Hematopoietic multipotent progenitor cell treated with erythropoietin and hydrocortisone succinate and interleukin-3 and kit ligand, for 8 days (in vitro differentiated cells): ENCODE measurements around the gene APOH.

Experiments used
- DNase-seq: peaks from one replicate; pipeline ENCODE4 v3.0.0-alpha.2; 2015

The APOH gene

DNA sequence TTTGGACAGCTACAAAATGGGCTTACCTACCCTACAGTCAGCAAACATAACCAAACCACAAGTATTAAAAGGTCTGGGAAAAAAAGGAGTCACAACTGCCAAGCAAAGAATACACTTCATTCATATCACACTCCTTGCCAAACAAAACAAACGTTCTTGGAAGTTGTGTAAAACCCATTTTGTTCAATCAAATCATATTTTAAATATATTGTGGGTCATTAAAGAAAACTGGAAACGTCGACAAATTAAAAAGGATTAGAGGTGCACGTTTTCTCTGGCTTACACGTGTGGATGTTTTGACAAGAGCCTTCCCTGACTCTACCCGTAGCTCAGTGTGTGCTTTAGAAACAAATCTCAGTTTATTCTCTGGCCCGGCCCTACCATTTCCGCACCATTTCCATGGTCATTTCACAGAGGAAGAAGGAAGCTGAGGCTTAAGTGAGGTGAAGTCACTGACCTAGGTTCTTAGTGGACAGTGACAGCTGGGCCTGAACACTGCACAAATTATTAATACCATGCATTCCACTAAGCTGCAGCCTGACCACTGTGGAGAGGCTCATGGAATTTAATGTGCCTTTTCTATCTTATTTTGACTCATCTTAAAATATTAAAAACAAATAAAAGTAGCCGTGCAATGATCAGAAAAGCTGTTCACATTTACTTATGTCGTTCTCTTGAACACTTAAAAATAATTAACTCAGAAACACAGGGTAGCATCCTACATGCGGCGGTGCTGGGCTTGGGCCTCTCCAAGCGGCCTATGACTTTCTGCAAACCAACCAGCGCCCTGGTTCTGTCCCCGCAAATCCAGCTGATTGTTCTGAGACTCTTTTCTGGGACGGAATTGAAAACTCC lies 38.2 kb downstream of the APOH start:
- no peak for DNase-seq

DNA sequence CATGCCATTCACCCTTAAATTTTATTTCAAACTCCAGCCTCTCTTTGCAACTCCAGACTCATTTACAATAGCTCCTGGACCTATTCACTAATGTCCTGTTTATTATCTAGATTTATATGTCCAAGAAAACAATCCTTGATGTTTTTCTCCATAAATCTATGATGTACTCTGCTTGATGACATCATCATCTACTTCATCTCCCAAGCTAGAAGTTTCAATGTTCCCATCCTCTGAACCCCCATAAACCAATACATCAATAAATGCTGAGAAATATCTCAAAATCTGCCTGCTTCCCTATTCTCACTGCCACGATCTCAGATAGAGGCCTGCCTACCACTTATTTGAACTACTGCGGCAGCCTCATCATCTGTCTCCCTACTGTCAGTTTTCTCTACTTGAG lies 41.5 kb downstream of the APOH start:
- DNase-seq = no peak

DNA sequence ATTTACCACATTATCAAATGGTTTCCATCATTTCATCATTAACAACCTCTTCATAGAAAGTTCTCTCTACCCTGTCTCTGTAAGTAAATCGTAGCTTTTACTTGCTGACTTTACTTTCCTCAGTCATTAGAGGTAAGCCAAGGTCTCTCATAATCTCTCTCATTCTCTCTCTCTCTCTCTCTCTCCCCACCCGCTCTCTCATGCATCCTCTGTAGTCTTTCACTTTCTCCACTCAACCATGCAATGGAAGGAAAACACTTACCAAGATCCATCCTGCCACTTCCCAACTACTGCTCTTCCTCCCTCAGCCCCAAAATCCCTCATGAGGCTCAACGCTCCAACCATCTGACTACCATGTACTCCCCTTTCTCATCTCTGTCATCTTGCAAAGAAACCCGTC lies 43.4 kb downstream of the APOH start:
- no peak for DNase-seq

DNA sequence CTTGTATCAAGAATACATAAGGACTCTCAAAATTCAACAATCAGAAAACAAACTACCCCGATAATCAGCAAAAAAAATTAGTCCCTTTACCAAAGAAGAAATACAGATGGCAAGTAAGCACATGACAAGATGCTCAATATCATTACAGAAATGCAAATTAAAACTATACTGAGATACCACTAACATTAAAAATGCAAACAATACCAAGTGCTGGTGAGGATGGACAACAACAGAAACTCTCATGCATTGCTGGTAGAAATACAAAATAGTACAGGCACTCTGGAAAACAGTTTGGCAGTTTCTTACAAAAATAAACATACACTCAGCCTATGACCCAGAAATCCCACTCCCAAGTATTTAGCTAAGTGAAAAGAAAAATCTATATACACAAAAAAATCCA lies 44.8 kb downstream of the APOH start:
- no peak for DNase-seq

DNA sequence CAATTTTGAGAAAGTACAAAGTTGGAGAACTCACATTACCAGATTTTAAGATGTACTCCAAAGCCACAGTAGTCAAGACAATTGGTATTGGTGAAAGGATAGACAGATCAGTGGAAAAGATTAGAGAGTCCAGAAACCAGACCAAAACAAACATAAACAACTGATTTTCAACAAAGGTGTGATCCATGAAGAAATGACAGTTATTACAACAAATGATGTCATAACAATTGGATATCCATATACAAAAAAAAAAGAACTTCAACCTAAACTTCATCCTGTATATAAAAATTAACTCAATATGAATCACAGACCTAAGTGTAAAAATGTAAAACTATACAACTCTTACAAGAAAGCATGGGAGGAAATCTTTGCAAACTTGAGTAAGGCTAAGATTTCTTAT lies 45.7 kb downstream of the APOH start:
- DNase-seq = no peak

DNA sequence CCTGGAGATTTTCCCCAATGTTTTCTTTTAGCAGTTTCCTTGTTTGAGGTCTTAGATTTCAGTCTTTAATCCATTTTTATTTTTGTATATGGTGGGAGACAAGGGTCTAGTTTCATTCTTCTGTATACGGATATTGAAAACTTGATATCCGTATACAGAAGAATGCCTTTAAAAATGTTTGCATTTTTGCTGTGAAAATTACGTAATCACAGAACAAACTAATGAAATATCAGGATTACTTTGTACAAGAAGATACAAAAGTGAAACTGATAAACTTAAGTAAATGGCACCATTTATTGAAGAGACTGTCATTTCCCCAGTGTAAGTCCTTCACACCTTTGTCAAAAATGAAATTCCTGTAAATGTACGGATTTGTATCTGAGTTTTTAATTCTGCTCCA lies 50.6 kb downstream of the APOH start:
- DNase-seq = no peak

DNA sequence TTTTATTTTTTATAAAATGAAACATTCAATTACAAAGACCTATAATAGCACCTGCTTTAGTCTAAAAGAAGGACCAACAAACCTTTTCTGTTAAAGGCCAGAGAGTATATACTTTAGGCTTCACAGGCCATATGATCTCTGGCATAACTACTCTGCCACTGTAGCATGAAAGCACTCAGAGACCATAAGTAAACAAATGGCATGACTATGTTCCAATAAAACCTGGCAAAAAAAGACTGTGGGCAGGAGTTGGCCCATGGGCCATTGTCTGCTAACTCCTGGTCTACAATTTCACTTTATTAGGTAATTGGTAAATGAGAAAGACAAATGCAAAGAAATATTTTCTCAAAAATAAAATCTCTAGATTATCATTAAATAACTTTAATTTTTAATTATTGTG lies 52.2 kb downstream of the APOH start:
- DNase-seq = no peak

DNA sequence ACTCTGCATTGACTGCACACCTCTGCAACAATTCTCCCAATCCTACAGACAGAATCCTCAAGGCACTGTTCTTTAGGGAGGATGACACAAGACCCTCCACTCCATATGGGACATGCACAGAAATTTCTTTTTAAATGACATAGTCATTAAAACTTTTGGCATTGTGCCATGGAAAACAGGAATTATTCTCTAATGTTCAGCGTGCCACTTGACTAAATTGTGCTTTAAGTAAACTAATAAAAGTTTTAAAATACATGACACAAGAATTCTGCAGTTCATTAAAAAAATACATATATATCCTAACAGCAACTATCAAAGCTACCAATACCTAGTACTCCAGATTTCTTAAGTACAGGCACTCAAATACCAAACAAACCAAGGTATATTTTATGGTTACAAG lies 53.3 kb downstream of the APOH start:
- DNase-seq = no peak

DNA sequence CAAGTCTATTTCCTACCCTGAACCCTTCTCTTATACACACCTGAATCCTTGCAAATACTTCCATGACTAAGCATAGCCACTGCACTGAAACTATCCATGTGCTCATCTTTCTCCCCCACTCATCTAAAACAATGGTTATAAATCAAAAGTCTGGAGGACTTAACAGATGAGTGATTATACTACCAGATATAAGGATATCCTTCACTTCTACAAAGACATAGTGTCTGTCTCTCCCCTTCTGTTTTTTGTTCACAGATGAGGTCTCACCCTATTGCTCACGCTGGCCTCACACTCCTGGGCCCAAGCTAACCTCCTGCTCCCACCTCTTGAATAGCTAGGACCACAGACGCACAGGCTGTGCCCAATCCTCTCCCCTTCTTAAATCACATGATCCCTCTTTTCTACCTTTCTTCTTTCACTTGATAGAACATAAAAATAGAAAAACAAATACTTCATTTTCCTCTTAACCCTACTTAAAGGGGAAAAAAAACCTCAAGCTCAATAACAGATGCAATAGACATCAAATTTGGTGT lies 56.5 kb downstream of the APOH start:
- no peak for DNase-seq

DNA sequence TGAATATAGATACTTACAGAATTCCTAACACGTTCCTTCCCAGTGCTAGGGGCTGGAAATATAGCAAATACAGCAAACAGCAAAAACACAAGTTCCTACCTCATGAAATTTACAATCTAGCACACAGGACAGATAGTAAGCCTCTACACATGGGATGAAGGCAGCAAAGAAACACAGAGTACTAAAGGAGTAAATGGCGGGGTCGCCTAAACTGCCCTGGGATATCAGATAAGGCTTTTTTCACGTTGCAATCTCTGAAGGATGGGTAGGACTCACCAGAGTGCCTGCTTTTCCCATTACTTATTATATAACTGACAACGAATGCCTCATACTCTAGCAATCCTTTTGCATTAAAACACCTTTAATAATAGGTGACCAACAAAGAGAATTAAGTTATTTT lies 57.1 kb downstream of the APOH start:
- no peak for DNase-seq

DNA sequence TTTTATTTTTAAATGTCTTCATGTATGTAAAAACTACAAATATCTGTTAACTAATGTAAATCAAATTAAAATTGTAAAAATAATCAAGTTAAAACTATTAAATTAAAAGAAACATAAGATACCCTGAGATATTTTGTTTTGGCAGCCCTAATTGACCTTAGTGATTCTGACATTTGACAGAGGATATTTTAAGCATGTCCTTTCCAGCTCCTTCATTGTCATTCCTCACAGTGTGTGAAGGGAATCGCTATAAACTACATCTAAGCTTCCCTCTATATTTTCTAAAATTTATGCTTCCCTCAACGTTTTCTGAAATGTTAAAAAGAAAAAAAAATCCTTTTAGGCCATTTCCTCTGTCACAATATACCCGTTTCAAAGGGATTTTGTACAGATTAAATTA lies 57.5 kb downstream of the APOH start:
- DNase-seq = no peak

DNA sequence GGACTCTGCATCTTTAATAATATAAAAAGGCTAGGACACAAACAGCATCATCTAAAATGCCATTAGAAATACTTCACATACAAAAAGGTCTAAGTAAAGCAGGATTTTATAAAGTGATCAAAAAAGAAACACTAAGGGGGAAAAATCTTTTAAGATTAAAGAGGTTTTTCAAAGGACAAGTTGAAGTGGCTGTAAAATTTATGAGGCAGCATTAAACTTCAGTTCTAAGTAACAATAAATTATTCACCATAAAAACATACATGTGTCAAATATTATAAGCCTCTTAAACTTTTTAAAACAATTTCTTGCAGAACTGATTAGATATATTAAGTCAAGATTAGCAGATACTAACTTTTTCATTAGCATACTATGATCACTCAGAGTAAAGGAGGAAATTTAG lies 58.0 kb downstream of the APOH start:
- DNase-seq = no peak

DNA sequence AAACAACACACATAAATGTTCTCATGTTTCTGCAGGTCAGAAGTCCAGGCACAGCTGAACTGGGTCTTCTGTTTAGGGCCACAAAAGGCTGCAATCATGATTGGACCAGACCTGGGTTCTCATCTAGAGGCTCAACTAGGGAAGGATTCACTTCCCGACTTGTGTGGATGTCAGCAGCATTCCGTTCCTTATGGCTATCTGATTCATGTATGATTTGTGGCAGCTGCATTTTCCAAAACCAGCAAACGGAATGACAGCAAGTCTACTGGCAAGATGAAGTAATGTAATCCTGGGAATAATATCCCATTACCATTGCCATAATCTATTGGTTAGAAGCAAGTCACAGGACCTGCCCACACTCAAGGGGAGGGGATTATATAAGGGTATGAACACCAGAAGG lies 59.4 kb downstream of the APOH start:
- no peak for DNase-seq

DNA sequence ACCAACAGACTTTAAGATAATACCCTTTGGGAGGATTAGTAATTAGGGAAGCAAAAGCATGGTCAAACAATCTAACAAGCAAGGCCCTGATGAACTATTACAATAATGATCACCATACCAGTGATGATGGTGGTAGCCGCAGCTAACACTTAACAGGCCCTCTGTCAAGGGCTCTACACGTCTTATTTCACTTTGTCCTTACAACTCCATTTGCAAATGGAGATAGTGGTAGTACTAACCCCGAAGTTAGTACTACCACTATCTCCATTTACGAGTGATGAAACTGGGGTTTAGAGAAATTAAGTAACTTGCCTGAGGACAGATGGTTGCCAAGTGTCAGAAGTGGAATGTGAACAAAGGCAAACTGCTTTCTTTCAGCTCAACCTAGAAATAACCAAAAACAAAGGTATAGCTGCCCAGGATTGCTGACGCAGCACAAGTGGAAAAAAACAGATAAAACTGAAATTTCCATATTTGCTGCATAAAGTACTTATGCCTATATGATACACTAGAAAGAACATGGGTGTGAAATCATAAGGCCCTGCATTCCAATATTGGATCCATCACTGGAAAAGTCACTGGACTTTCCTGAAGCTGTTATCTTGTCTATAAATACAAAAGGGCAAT lies 61.9 kb downstream of the APOH start:
- DNase-seq = no peak

DNA sequence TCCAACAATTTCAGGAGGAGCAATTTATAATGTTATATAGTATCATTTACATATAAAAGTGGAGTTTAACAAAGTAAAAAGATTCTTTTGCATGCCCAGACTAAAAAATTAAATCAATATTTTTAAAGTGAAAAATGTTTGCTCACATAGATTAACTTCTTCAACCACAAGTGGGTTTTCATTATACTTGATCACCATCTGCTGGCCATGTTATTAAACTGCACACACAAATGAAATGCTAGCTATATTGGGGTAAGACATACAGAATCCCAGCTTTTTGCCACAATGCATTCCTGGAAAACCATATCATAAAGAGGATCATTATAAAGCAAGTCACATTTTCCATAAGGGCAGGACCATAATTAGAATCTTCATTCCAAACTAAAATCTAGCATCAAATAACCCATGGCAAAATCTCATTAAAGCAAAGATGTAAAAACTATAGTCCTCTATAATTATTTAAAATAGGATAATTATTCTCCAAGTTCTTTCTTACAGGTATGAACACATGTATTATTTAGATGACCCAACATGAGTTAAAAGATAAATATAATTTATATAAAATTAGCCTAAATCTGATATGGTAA lies 63.6 kb downstream of the APOH start:
- DNase-seq = peak; percentile 54
